Liver (tissue), 9 donors: Measurements from ENCODE around the gene AGPAT2. TPM values are rescaled to one million over a fixed set of nuclear protein-coding genes. Genes with fewer than 3 reads are reported as not detected.

Source experiments
- DNase-seq: peaks from one replicate; pipeline ENCODE4 v3.0.0-alpha.2; 2017; ENCODE audit warnings: low spot score
- H3K27ac ChIP-seq, 2 donors: one replicate each; pipeline ENCODE4 v1.7.0; 2013; ENCODE audit warnings: inconsistent platforms in 2 of 2, low read length in 2 of 2, control low read depth in 1 of 2, low read depth in 1 of 2, mild to moderate bottlenecking in 1 of 2
- H3K27me3 ChIP-seq, 4 donors: one replicate each; pipeline versions ENCODE4 v1.6.1 to v1.7.0; 2013; ENCODE audit warnings: low read length in 3 of 4, inconsistent platforms in 1 of 4, mild to moderate bottlenecking in 1 of 4, moderate library complexity in 1 of 4; ENCODE audit not compliant: control insufficient read depth in 4 of 4, insufficient read depth in 4 of 4
- H3K36me3 ChIP-seq, 4 donors: one replicate each; pipeline versions ENCODE4 v1.6.1 to v1.7.0; 2013; ENCODE audit warnings: low read length in 3 of 4, mild to moderate bottlenecking in 3 of 4, low read depth in 1 of 4, moderate library complexity in 1 of 4; ENCODE audit not compliant: control insufficient read depth in 4 of 4, insufficient read depth in 3 of 4
- H3K4me1 ChIP-seq, 4 donors: one replicate each; pipeline versions ENCODE4 v1.6.1 to v1.7.0; 2013; ENCODE audit warnings: low read length in 3 of 4, mild to moderate bottlenecking in 3 of 4, moderate library complexity in 1 of 4; ENCODE audit not compliant: control insufficient read depth in 4 of 4, insufficient read depth in 4 of 4
- H3K4me3 ChIP-seq, 3 donors: one replicate each; pipeline versions ENCODE4 v1.6.1 to v1.7.0; 2013; ENCODE audit warnings: low read length in 3 of 3, control low read depth in 1 of 3, low read depth in 1 of 3, mild to moderate bottlenecking in 1 of 3
- H3K9ac ChIP-seq, 2 donors: one replicate each; pipeline ENCODE4 v1.7.0; 2013; ENCODE audit warnings: low read length in 2 of 2, mild to moderate bottlenecking in 2 of 2, moderate library complexity in 2 of 2, control low read depth in 1 of 2, low read depth in 1 of 2
- H3K9me3 ChIP-seq, 4 donors: one replicate each; pipeline versions ENCODE4 v1.6.1 to v1.7.0; 2013; ENCODE audit warnings: low read length in 3 of 4; ENCODE audit not compliant: control insufficient read depth in 4 of 4
- ATF3 ChIP-seq: IDR thresholded peaks from 2 replicates; pipeline ENCODE4 v1.6.1; 2016; ENCODE audit warnings: antibody characterized with exemption
- CTCF ChIP-seq: fragments of 150-350 bp; IDR thresholded peaks from 2 replicates; pipeline ENCODE4 v1.5.1; 2017; ENCODE audit warnings: improper control_type of control experiment, low read depth, low read length; ENCODE audit not compliant: missing input control
- EGR1 ChIP-seq, 2 donors: IDR thresholded peaks; 2 replicates each; pipeline ENCODE4 v1.6.1; 2016 to 2018; ENCODE audit warnings: antibody characterized with exemption in 2 of 2, low read depth in 2 of 2
- FOXA1 ChIP-seq: IDR thresholded peaks from 2 replicates; pipeline ENCODE4 v1.6.1; 2016; ENCODE audit warnings: antibody characterized with exemption
- FOXA2 ChIP-seq: IDR thresholded peaks from 2 replicates; pipeline ENCODE4 v1.6.1; 2016; ENCODE audit warnings: antibody characterized with exemption
- GABPA ChIP-seq, 2 donors: IDR thresholded peaks in 1 of 2; conservative IDR thresholded peaks in 1 of 2; 2 replicates each; pipeline ENCODE4 v1.6.1; 2016; ENCODE audit warnings: antibody characterized with exemption in 2 of 2, mild to moderate bottlenecking in 1 of 2, moderate library complexity in 1 of 2
- HNF4A ChIP-seq, 2 donors: conservative IDR thresholded peaks; 2 replicates each; pipeline ENCODE4 v1.6.1; 2016; ENCODE audit warnings: antibody characterized with exemption in 2 of 2, mild to moderate bottlenecking in 2 of 2
- HNF4G ChIP-seq: IDR thresholded peaks from 2 replicates; pipeline ENCODE4 v1.6.1; 2016; ENCODE audit warnings: antibody characterized with exemption
- JUND ChIP-seq, 2 donors: IDR thresholded peaks; 2 replicates each; pipeline ENCODE4 v1.6.1; 2016; ENCODE audit warnings: antibody characterized with exemption in 2 of 2
- MAX ChIP-seq: IDR thresholded peaks from 2 replicates; pipeline ENCODE4 v1.6.1; 2016; ENCODE audit warnings: antibody characterized with exemption
- NR2F2 ChIP-seq: IDR thresholded peaks from 2 replicates; pipeline ENCODE4 v1.6.1; 2016; ENCODE audit warnings: antibody characterized with exemption
- RAD21 ChIP-seq, 2 donors: IDR thresholded peaks; 2 replicates each; pipeline ENCODE4 v1.6.1; 2016; ENCODE audit warnings: antibody characterized with exemption in 2 of 2, mild to moderate bottlenecking in 2 of 2
- REST ChIP-seq: IDR thresholded peaks from 2 replicates; pipeline ENCODE4 v1.6.1; 2016; ENCODE audit warnings: antibody characterized with exemption, mild to moderate bottlenecking
- RXRA ChIP-seq, 2 donors: IDR thresholded peaks; 2 replicates each; pipeline ENCODE4 v1.6.1; 2017 to 2018; ENCODE audit warnings: antibody characterized with exemption in 2 of 2, mild to moderate bottlenecking in 1 of 2
- SP1 ChIP-seq: IDR thresholded peaks from 2 replicates; pipeline ENCODE4 v1.6.1; 2018; ENCODE audit warnings: antibody characterized with exemption, mild to moderate bottlenecking
- TAF1 ChIP-seq: conservative IDR thresholded peaks from 2 replicates; pipeline ENCODE4 v1.6.1; 2016; ENCODE audit warnings: antibody characterized with exemption, mild to moderate bottlenecking
- YY1 ChIP-seq: IDR thresholded peaks from 2 replicates; pipeline ENCODE4 v1.6.1; 2016; ENCODE audit warnings: antibody characterized with exemption, mild to moderate bottlenecking
- ZBTB33 ChIP-seq: IDR thresholded peaks from 2 replicates; pipeline ENCODE4 v1.6.1; 2016; ENCODE audit warnings: antibody characterized with exemption
- WGBS: extraction: QIAGEN DNeasy Blood & Tissue Kit; methylation state at CpG from one replicate; pipeline ENCODE4 v1.1.7; 2013; 5-methylcytosine and 5-hydroxymethylcytosine counted together
- polyA plus RNA-seq, 2 donors: library from polyadenylated mRNA; stranded (reverse) in 1 of 2; unstranded in 1 of 2; fragments of 200-250 nt in 1 of 2; fragments of >200 nt in 1 of 2; fragmentation: Nextera tagmentation in 1 of 2; extraction: Ambion mirVana in 1 of 2; gene quantifications; one replicate each; pipeline versions ENCODE4 v1.2.1 to v1.2.3, GENCODE V29; 2013 to 2015
- total RNA-seq, 2 donors: library from RNA; depleted of rRNA; stranded (reverse); fragments of >200 nt; gene quantifications; one replicate each; pipeline ENCODE4 v1.2.3, GENCODE V29; 2014
- donor health status: healthy.
- donor health status: healthy.
- donor health status: healthy.
- donor health status: healthy.
- donor health status: healthy.

The AGPAT2 gene
- total and polyA plus RNA-seq, 4 donors = 75.1 to 222 (median 212) TPM

- peaks cover 39 to 75% (median 59%) of the 10 kb centered on the region in 4 donors for H3K4me1 ChIP-seq
- 49% methylated on average over 11 of the region's 11 CpGs for WGBS
- peak overlapping the region in 1 of 3 donors; percentile 24 for H3K4me3 ChIP-seq
- no peak overlapping the region for H3K9ac ChIP-seq
- no peaks in the 10 kb centered on the region for H3K27me3 ChIP-seq
- peaks cover 0 to 15% (median 3%) of the 10 kb centered on the region in 4 donors for H3K36me3 ChIP-seq
- DNase-seq = peak; percentile 78
- H3K9me3 ChIP-seq = no peaks in the 10 kb centered on the region
- H3K27ac ChIP-seq = peak overlapping the region; percentile 59 to 65
- no peak for TF ChIP-seq ZBTB33
- TF ChIP-seq YY1 = peak; percentile 81
- no peak for TF ChIP-seq TAF1
- TF ChIP-seq NR2F2 = peak; percentile 85
- TF ChIP-seq HNF4G = no peak
- no peak for TF ChIP-seq REST
- TF ChIP-seq CTCF = no peak
- TF ChIP-seq RAD21 (IDR thresholded peaks at IDR 0.05) = peak; percentile 35 to 45
- no peak for TF ChIP-seq FOXA1
- TF ChIP-seq JUND (IDR thresholded peaks at IDR 0.05) = peak; percentile 17 to 43
- TF ChIP-seq SP1 = peak; percentile 88
- TF ChIP-seq EGR1 (IDR thresholded peaks at IDR 0.05; ENCODE audit: low read depth in 2 of 2) = peak in 1 of 2 donors; percentile 62
- TF ChIP-seq HNF4A (conservative IDR thresholded peaks at IDR 0.05) = peak; percentile 70 to 81
- TF ChIP-seq MAX = peak; percentile 54
- peak in 1 of 2 donors; percentile 35 for TF ChIP-seq GABPA (IDR thresholded peaks at IDR 0.05 in 1 of 2, conservative IDR thresholded peaks at IDR 0.05 in 1 of 2)
- peak; percentile 87 for TF ChIP-seq RXRA (IDR thresholded peaks at IDR 0.05)
- no peak for TF ChIP-seq ATF3
- peak; percentile 15 for TF ChIP-seq FOXA2
Observed at GRCh38 chr9:136674786-136675349, 12.4 kb downstream of the AGPAT2 start.
